ENCODE data around the gene NABP1. TPM values are rescaled to one million over a fixed set of nuclear protein-coding genes. Genes with fewer than 3 reads are reported as not detected.

Gene NABP1
- total RNA-seq, 1 experiment from 2014 or later, result 5.8 TPM

- POLR2A ChIA-PET, result interaction anchor here (0.6 kb wide), 1 partner anchor 9 kb away, joined by 4 read pairs; the partner anchor contains the start of gene NABP1
- DNase-seq (ENCODE audit: low spot score) (no peak), ATAC-seq (no peak)
- Mint-ChIP-seq H3K4me1 (peaks cover 15% of the 10 kb centered on the region), H3K27ac (no peak overlapping the region), H3K4me3 (no peak overlapping the region), H3K36me3 (peaks cover 10% of the 10 kb centered on the region), H3K27me3 (ENCODE audit: low read depth) (no peaks in the 10 kb centered on the region), H3K9me3 (no peaks in the 10 kb centered on the region)
- CTCF ChIA-PET, result no interaction called here
- TF ChIP-seq FOXP4 (CRISPR knock-in tag; IDR thresholded peaks at IDR 0.05), result no peak
- TF ChIP-seq TEAD1 (CRISPR knock-in tag; IDR thresholded peaks at IDR 0.05), result no peak
- no peak for TF ChIP-seq NR2C2 (CRISPR knock-in tag; IDR thresholded peaks at IDR 0.05)
- no peak for TF ChIP-seq NFATC4 (CRISPR knock-in tag; IDR thresholded peaks at IDR 0.05)
- TF ChIP-seq GABPB1 (CRISPR knock-in tag; IDR thresholded peaks at IDR 0.05), result no peak
- TF ChIP-seq EMX1 (CRISPR knock-in tag; IDR thresholded peaks at IDR 0.05), result no peak
These were observed 8.8 kb downstream of the NABP1 start for GRCh38 chr2:191686729-191687128.

GRCh38 chr2:191687867-191688266 is 9.9 kb downstream of the NABP1 start:
- TF ChIP-seq ARID4B (CRISPR knock-in tag; IDR thresholded peaks at IDR 0.05; ENCODE audit: borderline replicate concordance) (no peak), RELA (CRISPR knock-in tag; IDR thresholded peaks at IDR 0.05; ENCODE audit: borderline replicate concordance) (no peak), NFE2L1 (CRISPR knock-in tag; IDR thresholded peaks at IDR 0.05) (no peak), CDX4 (CRISPR knock-in tag; IDR thresholded peaks at IDR 0.05; ENCODE audit: borderline replicate concordance) (no peak), FOXK1 (CRISPR knock-in tag; IDR thresholded peaks at IDR 0.05) (no peak), ZNF138 (CRISPR knock-in tag; conservative IDR thresholded peaks at IDR 0.05) (no peak), ZNF423 (CRISPR knock-in tag; IDR thresholded peaks at IDR 0.05) (no peak), PRRX2 (CRISPR knock-in tag; IDR thresholded peaks at IDR 0.05) (no peak), ZNF232 (CRISPR knock-in tag; IDR thresholded peaks at IDR 0.05) (no peak), ATF6 (CRISPR knock-in tag; IDR thresholded peaks at IDR 0.05) (no peak), ZNF219 (CRISPR knock-in tag; IDR thresholded peaks at IDR 0.05; ENCODE audit: borderline replicate concordance) (no peak), GTF2I (CRISPR knock-in tag; conservative IDR thresholded peaks at IDR 0.05) (no peak), HMGA2 (CRISPR knock-in tag; IDR thresholded peaks at IDR 0.05) (no peak), HMGXB4 (CRISPR knock-in tag; IDR thresholded peaks at IDR 0.05) (no peak), ELF4 (CRISPR knock-in tag; IDR thresholded peaks at IDR 0.05; ENCODE audit: low read depth) (no peak), NR1H2 (CRISPR knock-in tag; IDR thresholded peaks at IDR 0.05) (no peak), USF1 (CRISPR knock-in tag; IDR thresholded peaks at IDR 0.05) (no peak), PREB (CRISPR knock-in tag; IDR thresholded peaks at IDR 0.05; ENCODE audit: borderline replicate concordance) (no peak), ZNF671 (CRISPR knock-in tag; IDR thresholded peaks at IDR 0.05) (no peak)
- peaks cover 4% of the 10 kb centered on the region for H3K36me3 Mint-ChIP-seq
- DNase-seq (ENCODE audit: low spot score) (no peak), ATAC-seq (no peak)
- H3K4me3 Mint-ChIP-seq, result no peak overlapping the region
- H3K27ac Mint-ChIP-seq, result no peak overlapping the region
- POLR2A ChIA-PET, result no interaction called here
- H3K27me3 Mint-ChIP-seq (ENCODE audit: low read depth), result no peaks in the 10 kb centered on the region
- H3K9me3 Mint-ChIP-seq, result no peaks in the 10 kb centered on the region
- H3K4me1 Mint-ChIP-seq, result peaks cover 15% of the 10 kb centered on the region
- CTCF ChIA-PET, result interaction anchor here (0.6 kb wide), 1 partner anchor 119 kb away, joined by 3 read pairs; no protein-coding TSS in a partner anchor

Measured in WTC11 (cell line).